ENCODE data around the gene CCDC97.

DNA sequence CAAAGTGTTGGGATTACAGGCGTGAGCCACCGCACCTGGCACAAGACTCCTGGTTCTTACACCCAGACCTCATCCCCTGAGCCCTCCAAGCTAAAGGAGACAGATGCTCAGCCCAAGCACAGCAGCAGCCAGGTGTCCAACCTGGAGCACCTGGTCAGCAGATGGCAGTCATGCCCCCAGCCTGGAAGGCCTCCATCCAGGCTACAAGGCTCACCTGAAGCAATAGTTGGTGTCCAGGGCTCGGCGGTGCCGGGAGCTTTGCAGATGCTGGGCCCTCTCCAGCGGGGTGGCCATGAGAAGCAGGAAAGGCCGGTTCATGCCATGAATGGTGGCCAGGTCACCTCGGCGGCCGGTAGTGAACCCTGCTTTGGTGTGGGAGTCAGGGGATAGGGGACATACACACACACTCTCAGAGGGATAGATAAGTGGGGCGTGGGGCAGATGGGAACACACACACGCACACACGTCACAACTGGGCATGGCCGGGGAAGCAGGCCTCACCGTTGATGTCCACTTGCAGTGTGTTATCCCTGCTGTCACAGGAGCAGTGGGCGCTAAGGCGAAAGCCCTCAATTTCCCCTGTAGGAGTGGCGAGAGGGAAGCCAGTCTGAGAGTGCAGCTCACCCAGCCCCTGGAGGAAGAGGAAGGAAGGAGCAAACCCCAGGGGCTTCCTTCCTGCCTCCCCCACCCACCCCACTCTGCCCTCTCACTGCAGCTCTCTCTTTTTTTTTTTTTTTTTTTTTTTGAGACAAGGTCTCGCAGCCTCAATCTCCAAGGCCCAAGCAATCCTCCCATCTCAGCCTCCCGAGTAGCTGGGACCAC, 31.9 kb downstream of the CCDC97 start:
- TF ChIP-seq CTCF (IDR thresholded peaks at IDR 0.05) (peak in 2 of 6 experiments; percentile 24 to 26), POLR2A (IDR thresholded peaks at IDR 0.05) (no peak), EP300 (IDR thresholded peaks at IDR 0.05) (no peak), POLR2AphosphoS5 (IDR thresholded peaks at IDR 0.05) (no peak)

Measured in upper lobe of left lung (tissue), 4 donors.